Activated CD8-positive, alpha-beta memory T cell treated with anti-CD3 and anti-CD28 coated beads for 1 hour (primary cell): ENCODE data around the gene NUTM2F.
"Not testable (repeated sequence)": the region's sequence is repeated elsewhere in the genome, so short reads cannot be mapped to it uniquely, and the experiment has no call there.

ENCODE experiments used
- DNase-seq, 2 donors: peaks; one replicate each; pipeline ENCODE4 v3.0.0-alpha.2; 2020; ENCODE audit warnings: low read depth in 1 of 2; ENCODE audit errors: extremely low read depth in 1 of 2

The NUTM2F gene

DNA sequence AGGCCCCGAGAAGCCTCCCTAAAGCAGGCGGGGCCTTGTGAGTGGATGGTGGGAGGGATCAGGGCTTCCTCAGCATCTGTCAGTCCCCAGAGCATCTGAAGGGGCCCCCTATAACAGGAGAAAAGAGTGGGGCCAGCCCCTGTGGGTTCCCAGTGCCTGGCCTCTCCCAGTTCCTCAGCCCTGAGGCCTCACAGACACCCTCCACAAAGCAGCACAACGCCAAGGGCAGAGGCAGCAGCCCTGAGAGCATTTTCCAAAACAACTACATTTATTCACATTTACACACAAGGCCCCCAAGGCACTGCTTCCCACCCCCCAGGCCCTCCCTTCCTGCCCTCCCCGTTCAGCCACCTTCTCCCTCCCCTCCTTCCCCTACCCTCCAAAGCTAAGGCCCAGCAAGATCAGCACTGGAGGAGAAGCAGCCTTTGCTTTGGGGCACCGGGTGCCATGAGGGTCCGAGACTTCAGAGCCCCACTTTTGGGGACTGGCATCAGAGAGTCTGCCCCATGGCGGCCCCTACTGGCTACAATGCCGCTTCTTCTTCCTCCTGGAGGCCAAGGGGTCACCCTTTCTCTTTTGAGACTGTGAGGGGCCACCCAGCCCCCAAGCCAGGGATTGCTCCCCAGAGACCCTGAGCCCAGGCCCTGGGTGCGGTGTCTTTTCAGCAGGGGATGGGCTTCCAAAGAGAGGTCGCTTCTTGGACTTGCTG lies 10.3 kb downstream of the NUTM2F start:
- DNase-seq, result not testable (repeated sequence)

DNA sequence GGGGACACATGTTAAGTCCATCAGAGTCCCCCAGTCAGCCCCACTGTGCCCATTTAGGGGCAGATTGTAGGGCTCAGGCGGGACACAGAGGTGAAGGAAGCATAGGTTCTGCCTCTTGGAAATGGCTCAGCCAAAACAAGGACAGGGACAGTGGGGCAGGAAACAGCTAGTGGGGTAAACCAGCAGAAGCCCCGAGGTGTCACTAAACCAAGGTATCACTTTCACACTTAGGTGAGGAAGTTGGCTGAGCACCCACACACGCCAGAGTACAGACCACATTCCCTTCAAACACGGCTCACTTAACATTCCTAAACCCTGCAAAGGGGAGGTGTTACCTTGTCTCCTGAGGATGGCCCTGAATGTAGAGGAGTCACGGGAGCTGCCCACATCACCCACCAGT lies 12.2 kb downstream of the NUTM2F start:
- DNase-seq, result not testable (repeated sequence)

DNA sequence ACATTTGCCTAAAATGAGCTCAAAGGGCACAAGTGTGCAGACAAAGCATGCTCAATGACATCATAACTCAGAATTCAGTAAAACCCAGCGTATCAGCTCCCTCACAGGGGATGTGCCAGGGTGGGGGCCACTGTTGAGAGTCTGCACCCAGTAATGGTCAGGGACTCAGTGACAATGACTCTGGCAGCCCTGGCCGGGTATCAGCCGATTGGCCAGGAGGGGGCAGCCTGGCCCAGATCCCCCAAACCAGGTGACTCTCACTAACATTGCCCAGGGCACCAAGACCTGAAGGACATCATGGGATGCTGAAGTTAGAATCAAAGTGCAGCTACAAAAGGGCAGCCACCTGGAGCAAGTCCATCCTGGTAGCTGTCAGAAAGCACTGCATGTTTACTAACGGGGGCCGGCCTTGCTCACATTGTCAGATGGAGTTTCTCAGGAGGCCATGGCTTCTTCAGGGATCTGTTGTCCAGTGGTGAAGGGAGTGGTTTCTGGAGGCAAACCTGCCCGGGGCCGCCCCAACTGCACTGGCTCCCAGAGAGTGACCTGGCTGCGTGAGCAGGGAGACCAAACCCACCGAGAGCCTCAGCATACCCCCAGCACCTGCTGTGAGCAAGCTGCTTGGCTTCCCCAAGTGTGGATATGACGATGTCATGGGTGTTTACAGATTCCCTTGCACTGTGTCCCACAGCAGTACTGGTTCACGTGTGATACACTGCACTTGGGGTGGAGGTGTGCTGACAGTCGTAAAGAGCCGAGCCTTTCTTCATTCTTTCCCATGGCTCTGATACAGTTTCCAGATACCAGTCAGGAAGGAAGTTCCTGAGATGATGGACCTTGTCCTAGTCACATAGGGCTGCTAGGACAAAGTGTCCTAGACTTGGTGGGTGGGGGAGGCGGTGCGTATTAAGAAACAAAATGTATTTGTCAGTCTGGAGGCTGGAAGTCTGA lies 13.1 kb downstream of the NUTM2F start:
- DNase-seq, result not testable (repeated sequence)

DNA sequence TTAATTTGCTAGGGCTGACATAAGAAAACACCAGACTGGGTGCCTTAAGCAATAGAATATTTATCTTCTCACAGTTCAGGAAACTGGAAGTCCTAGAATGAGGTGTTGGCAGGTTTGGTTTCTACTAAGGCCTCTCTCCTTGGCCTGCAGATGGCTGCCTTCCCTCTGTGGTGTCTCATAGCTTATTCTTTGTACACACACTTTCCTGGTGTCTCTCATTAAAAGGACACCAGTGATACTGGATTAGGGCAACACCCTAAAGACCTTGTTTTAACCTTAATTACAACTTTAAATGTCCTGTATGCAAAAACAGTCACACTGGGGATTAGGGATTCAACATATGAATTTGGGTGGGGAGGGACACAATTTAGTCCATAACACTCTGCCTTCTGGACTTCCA lies 25.1 kb downstream of the NUTM2F start:
- DNase-seq, result no peak

DNA sequence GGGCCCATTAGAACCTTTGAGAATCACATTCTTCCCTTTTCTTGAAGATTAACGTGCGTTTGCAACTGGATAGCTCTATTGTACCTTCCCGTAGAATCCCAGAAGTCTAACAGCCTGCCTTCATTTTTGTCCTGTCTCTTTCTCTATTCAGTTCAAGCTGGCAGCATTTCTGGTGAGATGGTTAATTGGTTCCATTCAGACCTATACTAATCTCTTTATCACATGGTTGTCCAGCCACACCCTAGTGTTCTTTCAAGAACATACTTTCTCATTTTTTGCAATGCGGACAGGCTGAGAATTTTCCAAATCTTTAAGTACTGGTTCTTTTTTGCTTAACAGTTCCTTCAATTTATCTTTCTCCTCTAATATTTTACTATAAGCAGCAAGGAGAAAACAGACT lies 26.0 kb downstream of the NUTM2F start:
- DNase-seq, result no peak

DNA sequence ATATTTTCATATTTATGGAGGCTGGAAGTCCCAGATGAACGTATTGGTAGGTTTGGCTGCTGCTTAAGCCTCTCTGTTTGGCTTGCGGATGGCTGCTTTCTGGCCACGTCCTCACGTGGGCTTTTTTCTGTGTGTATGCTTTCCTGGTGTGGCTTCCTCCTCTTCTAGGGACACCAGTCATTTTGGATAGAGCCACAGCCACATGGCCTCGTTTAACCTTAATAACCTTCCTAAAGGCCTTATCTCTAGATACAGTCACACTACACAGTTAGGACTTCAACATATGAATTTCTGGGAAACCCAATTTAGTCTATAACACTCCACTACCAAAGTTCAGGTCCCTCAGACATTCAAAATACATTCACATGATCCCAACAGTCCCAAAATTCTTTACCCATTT lies 26.9 kb downstream of the NUTM2F start:
- DNase-seq, result no peak

DNA sequence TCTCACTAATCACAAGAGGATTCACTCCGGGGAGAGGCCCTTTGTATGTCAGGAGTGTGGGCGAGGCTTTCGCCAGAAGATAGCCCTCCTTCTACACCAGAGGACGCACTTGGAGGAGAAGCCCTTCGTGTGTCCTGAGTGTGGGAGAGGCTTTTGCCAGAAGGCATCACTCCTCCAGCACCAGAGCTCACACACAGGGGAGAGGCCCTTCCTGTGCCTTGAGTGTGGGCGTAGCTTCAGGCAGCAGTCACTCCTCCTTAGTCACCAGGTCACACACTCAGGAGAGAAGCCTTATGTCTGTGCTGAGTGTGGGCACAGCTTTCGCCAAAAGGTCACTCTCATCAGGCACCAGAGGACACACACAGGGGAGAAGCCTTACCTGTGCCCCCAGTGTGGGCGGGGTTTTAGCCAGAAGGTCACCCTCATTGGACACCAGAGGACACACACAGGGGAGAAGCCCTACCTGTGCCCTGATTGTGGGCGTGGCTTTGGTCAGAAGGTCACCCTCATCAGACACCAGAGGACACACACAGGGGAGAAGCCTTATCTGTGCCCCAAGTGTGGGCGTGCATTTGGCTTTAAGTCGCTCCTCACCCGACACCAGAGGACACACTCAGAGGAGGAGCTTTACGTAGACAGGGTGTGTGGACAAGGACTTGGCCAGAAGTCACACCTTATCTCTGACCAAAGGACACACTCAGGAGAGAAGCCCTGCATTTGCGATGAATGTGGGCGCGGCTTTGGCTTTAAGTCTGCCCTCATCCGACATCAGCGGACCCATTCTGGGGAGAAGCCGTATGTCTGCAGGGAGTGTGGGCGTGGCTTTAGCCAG lies 27.8 kb downstream of the NUTM2F start:
- no peak for DNase-seq

DNA sequence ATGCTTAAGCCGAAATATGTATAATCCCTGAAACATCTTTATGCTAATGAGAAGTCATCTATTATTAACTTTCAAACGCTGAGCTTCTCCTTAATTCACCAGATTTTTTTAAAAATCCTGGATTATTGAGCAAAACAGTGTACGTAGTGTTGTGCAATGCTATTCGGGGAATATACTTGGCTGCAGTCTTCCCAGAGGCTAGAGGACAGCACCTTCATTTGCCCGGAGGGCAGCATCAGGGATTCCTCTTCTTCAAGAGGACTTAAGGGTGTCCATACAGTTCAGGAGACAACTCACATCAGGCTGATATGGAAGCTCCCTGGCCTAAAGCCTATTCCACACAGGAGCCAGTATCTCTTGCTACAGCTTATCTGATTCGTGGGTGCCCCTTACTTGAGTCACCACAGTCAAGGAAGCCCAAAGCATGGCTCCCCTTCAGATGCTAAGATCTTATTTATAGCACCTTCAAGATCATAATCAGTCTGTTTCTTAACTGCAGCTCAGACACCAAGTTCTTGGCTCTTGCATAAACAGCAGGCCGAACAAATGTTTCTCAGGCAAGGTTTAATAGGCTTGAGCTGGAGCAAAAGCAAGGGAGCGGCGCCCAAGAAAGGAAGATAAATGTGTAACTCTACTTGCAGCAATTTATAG lies 29.4 kb downstream of the NUTM2F start:
- DNase-seq, result no peak

DNA sequence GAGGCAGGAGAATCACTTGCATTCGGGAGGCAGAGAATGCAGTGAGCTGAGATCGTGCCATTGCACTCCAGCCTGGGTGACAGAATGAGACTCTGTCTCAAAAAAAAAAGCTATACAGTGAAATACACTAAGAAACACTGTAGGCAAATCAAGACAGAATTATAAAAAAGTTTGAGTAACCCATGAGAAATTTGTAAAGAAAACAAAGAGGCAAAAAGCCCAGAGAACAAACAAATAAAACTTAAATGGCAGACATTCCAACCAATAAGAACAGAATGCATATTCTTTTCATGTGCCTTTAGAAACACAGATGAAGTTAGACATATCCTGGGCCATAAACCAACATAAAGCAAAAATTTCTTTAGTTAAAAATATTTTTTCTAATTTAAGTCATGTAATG lies 38.8 kb downstream of the NUTM2F start:
- DNase-seq, result no peak

DNA sequence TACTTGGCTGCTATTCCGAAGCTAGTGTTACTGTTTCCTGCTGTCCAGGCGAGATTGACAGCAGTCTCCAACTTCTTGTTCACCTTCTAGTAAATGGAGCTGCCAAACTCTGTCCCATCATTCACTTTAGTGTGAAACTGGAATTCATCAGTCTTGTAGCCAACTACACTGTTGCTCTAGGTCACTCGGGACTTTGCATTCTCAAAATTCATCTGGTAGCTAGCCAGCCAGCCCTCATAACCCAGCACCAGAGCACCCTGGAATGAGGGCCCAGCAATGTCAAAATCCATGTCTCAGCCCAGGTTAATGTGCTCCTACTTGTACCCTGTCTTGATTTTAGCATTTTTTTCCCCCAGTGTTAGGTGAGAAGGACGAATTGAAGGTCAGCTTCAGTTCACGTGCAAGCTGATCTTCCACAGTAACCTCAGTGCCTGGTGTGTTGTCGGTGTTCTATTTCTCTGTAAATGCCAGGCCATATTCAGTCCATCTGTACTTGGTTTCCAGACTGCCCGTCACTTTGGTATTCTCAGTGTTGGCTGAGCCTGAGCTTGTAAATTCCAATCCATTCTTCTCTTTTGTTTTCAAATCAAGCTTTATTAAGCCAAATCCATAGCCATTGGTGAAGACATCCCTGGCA lies 40.4 kb downstream of the NUTM2F start:
- no peak for DNase-seq

DNA sequence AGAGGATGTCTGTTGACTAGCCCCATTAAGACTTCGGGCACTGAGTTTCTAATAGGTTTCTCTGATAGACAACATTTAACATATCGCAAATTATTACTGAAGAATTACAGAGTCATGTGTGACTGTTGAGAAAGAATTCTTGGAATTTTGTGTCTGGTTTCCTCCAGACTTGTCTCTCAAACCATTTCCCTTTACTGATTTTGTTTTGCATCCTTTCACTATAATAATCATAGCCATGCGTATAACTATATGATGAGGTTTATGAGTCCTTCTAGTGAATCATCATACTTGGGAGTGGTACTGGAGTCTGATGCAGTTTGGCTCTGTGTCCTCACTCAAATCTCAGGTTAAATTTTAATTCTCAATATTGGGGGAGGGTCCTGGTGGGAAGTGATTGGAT lies 42.3 kb downstream of the NUTM2F start:
- DNase-seq, result no peak

DNA sequence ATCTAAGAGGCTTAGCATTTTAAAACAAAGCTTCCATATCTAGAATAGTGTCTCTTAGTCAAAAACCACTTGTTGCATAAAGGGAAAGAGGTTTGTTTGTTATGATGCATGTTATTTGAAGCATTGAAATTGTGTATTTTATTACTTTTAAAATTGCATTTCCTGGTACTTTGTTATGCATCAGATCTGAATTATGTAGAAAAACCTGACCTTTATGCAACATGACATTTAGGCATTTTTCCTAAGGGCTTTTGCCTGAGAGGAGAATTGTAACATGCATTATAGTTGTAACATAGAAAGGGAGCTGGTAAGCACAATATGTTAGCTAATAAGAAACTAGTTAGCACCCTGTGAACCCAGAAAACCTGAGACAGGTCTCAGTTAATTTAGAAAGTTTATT lies 47.3 kb downstream of the NUTM2F start:
- no peak for DNase-seq

DNA sequence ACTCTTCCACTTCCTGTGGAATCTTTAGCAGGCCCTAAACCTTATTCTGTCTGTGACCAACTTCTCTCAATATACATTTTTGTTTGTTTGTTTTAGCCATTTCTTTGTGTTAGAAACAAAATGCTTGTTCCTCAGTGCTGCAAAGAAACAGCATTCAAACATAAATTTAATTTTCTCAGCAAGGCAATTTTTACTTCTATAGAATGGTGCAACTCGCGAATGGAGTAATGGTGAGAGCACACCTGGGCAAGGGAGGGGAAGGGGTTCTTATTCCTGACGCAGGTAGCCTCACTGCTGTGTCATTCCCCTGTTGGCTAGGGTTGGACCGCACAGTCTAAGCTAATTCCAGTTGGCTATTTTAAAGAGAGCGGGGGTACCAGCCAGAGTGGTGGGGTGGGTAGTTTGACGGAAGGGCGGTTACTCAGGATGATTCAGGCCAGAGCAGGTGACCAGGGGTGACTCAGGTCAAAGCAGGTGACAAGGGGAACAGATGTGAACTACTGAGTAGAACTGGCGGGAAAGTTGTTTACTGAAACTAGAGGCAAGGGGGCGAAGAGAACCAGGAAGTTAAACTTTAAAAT lies 47.9 kb downstream of the NUTM2F start:
- DNase-seq, result no peak

DNA sequence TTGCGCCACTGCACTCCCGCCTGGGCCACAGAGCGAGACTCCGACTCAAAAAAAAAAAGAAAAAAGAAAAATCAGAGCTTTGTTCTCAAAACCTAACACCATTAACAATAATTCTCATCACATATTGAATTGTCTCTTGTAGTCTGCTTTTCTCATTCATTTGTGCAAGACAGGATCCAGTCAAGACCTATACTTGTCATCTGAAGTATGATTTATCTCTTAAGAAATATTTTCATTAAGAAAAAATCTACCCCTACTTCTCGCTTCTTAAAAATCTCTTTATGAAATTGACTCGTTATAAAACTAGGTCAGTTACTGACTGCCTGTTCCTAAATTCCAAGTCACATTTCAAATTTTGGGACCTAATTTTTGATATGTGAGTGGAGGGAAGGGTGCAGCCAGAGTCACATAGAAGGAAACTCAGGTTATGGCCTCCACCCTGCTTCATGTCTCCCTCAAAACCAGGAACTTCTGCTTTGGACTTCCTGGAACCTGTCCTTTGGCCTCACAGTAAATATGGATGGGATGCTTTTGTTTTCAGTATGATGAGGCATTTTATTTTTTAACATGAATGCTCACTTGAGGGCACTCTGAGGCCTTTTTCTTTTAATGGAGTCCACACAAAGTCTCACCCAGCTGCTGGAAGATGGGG lies 50.4 kb downstream of the NUTM2F start:
- no peak for DNase-seq

DNA sequence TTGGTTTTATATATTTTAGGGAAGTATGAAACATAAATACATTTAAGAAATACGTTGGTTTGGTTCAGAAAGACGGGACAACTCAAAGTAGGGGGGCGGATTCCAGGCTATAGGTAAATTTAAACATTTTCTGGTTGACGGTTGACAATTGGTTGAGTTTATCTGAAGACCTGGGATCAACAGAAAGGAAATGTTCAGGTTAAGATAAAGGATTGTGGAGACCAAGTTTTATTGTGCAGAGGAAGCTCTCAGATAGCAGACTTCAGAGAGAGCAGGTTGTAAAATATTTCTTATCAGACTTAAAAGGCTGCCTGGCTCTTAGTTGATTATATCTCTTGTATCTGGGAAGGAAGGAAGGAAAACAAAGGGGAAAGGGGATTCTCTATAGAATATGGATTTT lies 51.4 kb downstream of the NUTM2F start:
- not testable (repeated sequence) for DNase-seq

DNA sequence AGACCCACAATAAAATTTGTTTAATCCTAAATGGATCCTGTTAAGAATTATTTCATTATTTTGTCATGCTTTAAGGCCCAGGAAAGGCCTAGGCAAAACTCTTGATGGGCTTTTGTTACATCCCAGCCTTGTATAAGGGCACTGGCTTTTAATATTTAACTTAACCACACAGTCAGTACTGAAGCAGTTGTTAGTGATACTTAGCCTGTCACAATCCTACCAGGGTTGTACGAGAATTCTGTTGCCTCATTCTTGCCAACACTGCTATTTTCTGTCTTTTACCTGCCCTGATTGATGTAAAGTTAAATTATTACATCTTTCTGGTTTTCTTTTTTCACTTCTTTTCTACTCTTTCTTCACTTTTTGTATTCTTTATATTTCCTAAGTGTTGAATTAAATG lies 58.4 kb downstream of the NUTM2F start:
- no peak for DNase-seq

DNA sequence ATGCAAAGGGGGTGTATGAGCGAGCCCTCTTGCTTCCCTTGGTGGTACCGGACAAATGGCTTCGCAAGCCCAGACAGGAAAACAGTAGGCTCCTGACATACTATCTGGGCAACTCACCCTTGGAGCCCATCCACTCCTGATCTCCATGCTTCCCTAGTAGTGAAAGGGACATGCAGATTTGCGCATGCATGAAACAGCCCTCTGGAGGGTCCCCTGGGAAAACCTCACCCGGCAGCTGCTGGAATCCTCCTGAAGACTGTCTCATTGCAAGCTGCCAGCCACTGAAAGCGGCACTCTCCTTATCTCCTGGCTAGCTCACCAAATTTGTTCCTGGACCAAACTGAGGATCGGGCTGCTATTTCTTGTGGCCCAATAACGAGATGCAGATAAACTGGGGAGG lies 59.2 kb downstream of the NUTM2F start:
- DNase-seq, result no peak
